Dermis lymphatic vessel endothelial cell (primary cell): ENCODE measurements around the gene TMEFF1. TPM values are rescaled to one million over a fixed set of nuclear protein-coding genes. Genes with fewer than 3 reads are reported as not detected.

Experiments
- total RNA-seq: library from RNA; depleted of rRNA; stranded (reverse); fragments of >200 nt; gene quantifications from 2 replicates; pipeline ENCODE4 v1.2.1, GENCODE V29; 2014

Gene TMEFF1
- 9.3 and 12.0 TPM in 2 replicates for total RNA-seq

DNA sequence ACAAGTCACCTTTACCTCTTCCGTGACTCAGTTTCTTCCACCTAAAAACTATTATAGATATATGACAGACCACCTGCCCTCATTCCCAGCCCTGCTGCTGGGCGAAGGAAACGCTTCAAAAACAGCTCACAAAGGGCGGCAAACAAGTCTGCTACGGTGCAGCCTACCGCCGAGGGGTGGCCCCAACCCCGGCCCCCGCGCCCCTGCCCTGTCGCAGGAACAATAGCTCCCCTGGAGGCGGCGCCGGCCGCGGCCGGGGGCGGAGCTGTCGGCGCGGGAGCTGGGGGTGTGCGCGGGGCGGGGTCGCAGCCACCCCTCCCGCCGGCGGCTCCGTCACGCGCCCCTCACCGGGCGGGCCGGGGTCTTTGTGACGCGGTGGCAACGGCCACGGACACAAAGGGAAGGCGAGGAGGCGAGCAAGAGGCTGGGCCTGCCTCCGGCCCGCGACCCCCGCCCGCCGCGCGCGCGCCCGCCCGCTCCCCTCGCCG is at the start of gene TMEFF1:
TMEFF1 (plus strand) TSS at position 362 of the 488 bp plus-strand sequence. CDS start 396 bp downstream, outside the sequence.

GRCh38 chr9:100426530-100427365 is 46.2 kb upstream of the TMEFF1 start, which contains the start of gene MSANTD3:
Gene MSANTD3 (plus strand): TSS chr9:100427143. CDS start chr9:100441939, 14,796 bp downstream.

GRCh38 chr9:100577776-100578448 is 105.0 kb downstream of the TMEFF1 start, which contains the start of gene CAVIN4:
Gene CAVIN4 (plus strand): TSS chr9:100578079. CDS start chr9:100578144, 65 bp downstream.

Other genes starting within 250 kb of the TMEFF1 start
- 17.2 and 32.6 TPM in 2 replicates for gene TEX10, start 120.2 kb upstream of the TMEFF1 start, total RNA-seq
- 44.4 and 56.0 TPM in 2 replicates for gene MSANTD3, start 46.0 kb upstream of the TMEFF1 start, total RNA-seq
- 1.8 and 1.9 TPM in 2 replicates for gene CAVIN4, start 104.9 kb downstream of the TMEFF1 start, total RNA-seq